Spleen (tissue), 7 donors: Measurements from ENCODE around the gene TLE4.

Source experiments
- POLR2A ChIP-seq, 3 donors: fragments of 450-650 bp; IDR thresholded peaks; one replicate each; pipeline ENCODE4 v1.5.1; 2017; ENCODE audit warnings: antibody characterized with exemption in 3 of 3, mild to moderate bottlenecking in 1 of 3
- TF ChIP-seq, protein P1 (sequence below), 11 experiments: fragments of 200-600 bp in 7 of 11; fragments of 450-650 bp in 4 of 11; sonication (generic) in 4 of 11; IDR thresholded peaks in 8 of 11; conservative IDR thresholded peaks in 3 of 11; 1 replicate in 7 of 11; 2 replicates in 4 of 11; pipeline versions ENCODE4 v1.4.0 to v1.8.0; 2016 to 2021; ENCODE audit warnings: antibody characterized with exemption in 11 of 11, inconsistent platforms in 4 of 11, mild to moderate bottlenecking in 1 of 11
- donor health status: DM: no; HTN: no; CAD: no; lungs with moderate emphysema.
- donor health status: DM: no; HTN: no; CAD: no.
- donor health status: DM: no; HTN: no; CAD: no.

GRCh38 chr9:79632705-79633104 lies 60.9 kb downstream of the TLE4 start:
- TF ChIP-seq, protein P1, sequence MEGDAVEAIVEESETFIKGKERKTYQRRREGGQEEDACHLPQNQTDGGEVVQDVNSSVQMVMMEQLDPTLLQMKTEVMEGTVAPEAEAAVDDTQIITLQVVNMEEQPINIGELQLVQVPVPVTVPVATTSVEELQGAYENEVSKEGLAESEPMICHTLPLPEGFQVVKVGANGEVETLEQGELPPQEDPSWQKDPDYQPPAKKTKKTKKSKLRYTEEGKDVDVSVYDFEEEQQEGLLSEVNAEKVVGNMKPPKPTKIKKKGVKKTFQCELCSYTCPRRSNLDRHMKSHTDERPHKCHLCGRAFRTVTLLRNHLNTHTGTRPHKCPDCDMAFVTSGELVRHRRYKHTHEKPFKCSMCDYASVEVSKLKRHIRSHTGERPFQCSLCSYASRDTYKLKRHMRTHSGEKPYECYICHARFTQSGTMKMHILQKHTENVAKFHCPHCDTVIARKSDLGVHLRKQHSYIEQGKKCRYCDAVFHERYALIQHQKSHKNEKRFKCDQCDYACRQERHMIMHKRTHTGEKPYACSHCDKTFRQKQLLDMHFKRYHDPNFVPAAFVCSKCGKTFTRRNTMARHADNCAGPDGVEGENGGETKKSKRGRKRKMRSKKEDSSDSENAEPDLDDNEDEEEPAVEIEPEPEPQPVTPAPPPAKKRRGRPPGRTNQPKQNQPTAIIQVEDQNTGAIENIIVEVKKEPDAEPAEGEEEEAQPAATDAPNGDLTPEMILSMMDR (IDR thresholded peaks at IDR 0.05 in 8 of 11, conservative IDR thresholded peaks at IDR 0.05 in 3 of 11): no peak
- TF ChIP-seq POLR2A (IDR thresholded peaks at IDR 0.05): no peak
